ENCODE measurements around the gene SIGLEC12. TPM values are rescaled to one million over a fixed set of nuclear protein-coding genes. Genes with fewer than 3 reads are reported as not detected.
"Not testable (repeated sequence)": the region's sequence is repeated elsewhere in the genome, so short reads cannot be mapped to it uniquely, and the experiment has no call there.

SIGLEC12 gene
- total and polyA plus RNA-seq, 8 donors: 0.12 to 0.19 (median 0.14) TPM; not detected in 5

- intact Hi-C loops (cut with DNase I): no loop called here
- Histone ChIP-seq H3K4me1 (no peaks in the 10 kb centered on the region), H3K9me3 (no peaks in the 10 kb centered on the region), H3K27me3 (peaks cover 0 to 11% (median 0%) of the 10 kb centered on the region in 4 donors), H3K36me3 (no peaks in the 10 kb centered on the region), H3K4me3 (no peak overlapping the region), H3K27ac (no peak overlapping the region)
- no peak for FAIRE-seq
- ATAC-seq: no peak
- no peak for TF ChIP-seq CTCF (IDR thresholded peaks at IDR 0.05)
- DNase-seq: no peak
- 44 to 45% methylated on average over 2 of the region's 2 CpGs for WGBS, 2 donors
Measured at GRCh38 chr19:51468545-51468920, 33.1 kb downstream of the SIGLEC12 start.

- intact Hi-C loops (cut with DNase I): no loop called here
- WGBS, 2 donors: 40 to 62% methylated on average over 4 of the region's 4 CpGs
- H3K4me3 ChIP-seq: no peak overlapping the region
- peaks cover 0 to 11% (median 0%) of the 10 kb centered on the region in 4 donors for H3K27me3 ChIP-seq
- TF ChIP-seq CTCF (IDR thresholded peaks at IDR 0.05): no peak
- DNase-seq: no peak
- no peaks in the 10 kb centered on the region for H3K36me3 ChIP-seq
- no peaks in the 10 kb centered on the region for H3K4me1 ChIP-seq
- no peak for FAIRE-seq
- H3K27ac ChIP-seq: no peak overlapping the region
- no peak for ATAC-seq
- no peaks in the 10 kb centered on the region for H3K9me3 ChIP-seq
Measured at GRCh38 chr19:51467864-51468544, 33.6 kb downstream of the SIGLEC12 start.

- Histone ChIP-seq H3K4me1 (no peaks in the 10 kb centered on the region), H3K27me3 (peaks cover 0 to 11% (median 0%) of the 10 kb centered on the region in 4 donors), H3K4me3 (no peak overlapping the region), H3K27ac (no peak overlapping the region), H3K36me3 (no peaks in the 10 kb centered on the region), H3K9me3 (no peaks in the 10 kb centered on the region)
- ATAC-seq (no peak), DNase-seq (no peak), FAIRE-seq (no peak)
- TF ChIP-seq CTCF (IDR thresholded peaks at IDR 0.05): no peak
- WGBS, 2 donors: 34 to 42% methylated on average over 3 of the region's 3 CpGs
- intact Hi-C loops (cut with DNase I): no loop called here
Measured at GRCh38 chr19:51466723-51467122, 34.9 kb downstream of the SIGLEC12 start.

GRCh38 chr19:51463976-51464581, 37.5 kb downstream of the SIGLEC12 start:
- peaks cover 0 to 11% (median 0%) of the 10 kb centered on the region in 4 donors for H3K27me3 ChIP-seq

GRCh38 chr19:51462681-51463080, 38.9 kb downstream of the SIGLEC12 start:
- FAIRE-seq (no peak), ATAC-seq (no peak), DNase-seq (no peak)
- Histone ChIP-seq H3K4me3 (no peak overlapping the region), H3K27ac (no peak overlapping the region), H3K4me1 (no peaks in the 10 kb centered on the region), H3K9me3 (no peaks in the 10 kb centered on the region), H3K36me3 (no peaks in the 10 kb centered on the region), H3K27me3 (peaks cover 0 to 11% (median 0%) of the 10 kb centered on the region in 4 donors)
- 48 to 58% methylated on average over 10 of the region's 10 CpGs for WGBS, 2 donors
- intact Hi-C loops (cut with DNase I): no loop called here
- TF ChIP-seq CTCF (IDR thresholded peaks at IDR 0.05): no peak

More at GRCh38 chr19:51463976-51464581, 37.5 kb downstream of the SIGLEC12 start:
- ATAC-seq: peak in 1 of 4 donors; percentile 59
- H3K9me3 ChIP-seq; FAIRE-seq; H3K4me1 ChIP-seq; H3K27ac ChIP-seq; H3K4me3 ChIP-seq; H3K36me3 ChIP-seq; DNase-seq; intact Hi-C loops (cut with DNase I): not testable (repeated sequence)
- WGBS, 2 donors: 29 to 34% methylated on average over 13 to 15 of the region's 33 CpGs

All from pancreas (tissue), 10 donors.